GM21723 (cell line): ENCODE measurements around the gene ARHGEF17.

ENCODE experiments used
- ATAC-seq: cut with Tn5 transposase; IDR thresholded peaks from one replicate; pipeline ENCODE4 v1.9.1; 2021; ENCODE audit warnings: mild to moderate bottlenecking, moderate library complexity; ENCODE audit not compliant: unreplicated experiment

The ARHGEF17 gene

GRCh38 chr11:73355109-73355508 is 47.0 kb downstream of the ARHGEF17 start:
- no peak for ATAC-seq

- no peak for ATAC-seq
Measured at GRCh38 chr11:73356979-73357860, 49.1 kb downstream of the ARHGEF17 start.

GRCh38 chr11:73358071-73358470 is 50.0 kb downstream of the ARHGEF17 start:
- no peak for ATAC-seq

GRCh38 chr11:73359341-73359740 is 51.3 kb downstream of the ARHGEF17 start:
- no peak for ATAC-seq

- no peak for ATAC-seq
Measured at GRCh38 chr11:73359930-73360742, 52.1 kb downstream of the ARHGEF17 start.

- ATAC-seq, result no peak
Measured at GRCh38 chr11:73360743-73361369, 52.8 kb downstream of the ARHGEF17 start.

GRCh38 chr11:73361953-73362776 is 54.1 kb downstream of the ARHGEF17 start:
- ATAC-seq, result no peak

- ATAC-seq, result no peak
Measured at GRCh38 chr11:73363147-73363546, 55.1 kb downstream of the ARHGEF17 start.

GRCh38 chr11:73365352-73366264 is 57.5 kb downstream of the ARHGEF17 start:
- ATAC-seq, result no peak

- no peak for ATAC-seq
Measured at GRCh38 chr11:73366265-73366610, 58.2 kb downstream of the ARHGEF17 start.

GRCh38 chr11:73366953-73367352 is 58.9 kb downstream of the ARHGEF17 start:
- no peak for ATAC-seq

- no peak for ATAC-seq
Measured at GRCh38 chr11:73367482-73368024, 59.5 kb downstream of the ARHGEF17 start.

- no peak for ATAC-seq
Measured at GRCh38 chr11:73372375-73372993, 64.4 kb downstream of the ARHGEF17 start.

GRCh38 chr11:73374151-73374550 is 66.1 kb downstream of the ARHGEF17 start:
- ATAC-seq, result no peak

GRCh38 chr11:73375830-73376159 is 67.7 kb downstream of the ARHGEF17 start:
- no peak for ATAC-seq

GRCh38 chr11:73376160-73376802 is 68.2 kb downstream of the ARHGEF17 start, which contains the start of gene RELT:
Gene RELT (plus strand): TSS chr11:73376399. CDS start chr11:73389137, 12,738 bp downstream.
- peak; percentile 69 for ATAC-seq

- ATAC-seq, result peak; percentile 17
Measured at GRCh38 chr11:73376803-73377629, 68.9 kb downstream of the ARHGEF17 start.
